OCI-LY7 (cell line): ENCODE data around the gene ARRB2.

Experiments used
- EZH2phosphoT487 ChIP-seq: fragments of 200-600 bp; sonication (generic); IDR thresholded peaks from 2 replicates; pipeline ENCODE4 v1.6.1; 2018; ENCODE audit warnings: low read depth, borderline replicate concordance, mild to moderate bottlenecking, mixed run types, antibody characterized with exemption, low read length, moderate library complexity, mixed read lengths
- TF ChIP-seq, protein P1 (sequence below): fragments of 200-600 bp; sonication (generic); conservative IDR thresholded peaks from 2 replicates; pipeline ENCODE4 v1.5.1; 2014; ENCODE audit warnings: mild to moderate bottlenecking, antibody characterized with exemption, low read length, moderate library complexity, mixed read lengths

DNA sequence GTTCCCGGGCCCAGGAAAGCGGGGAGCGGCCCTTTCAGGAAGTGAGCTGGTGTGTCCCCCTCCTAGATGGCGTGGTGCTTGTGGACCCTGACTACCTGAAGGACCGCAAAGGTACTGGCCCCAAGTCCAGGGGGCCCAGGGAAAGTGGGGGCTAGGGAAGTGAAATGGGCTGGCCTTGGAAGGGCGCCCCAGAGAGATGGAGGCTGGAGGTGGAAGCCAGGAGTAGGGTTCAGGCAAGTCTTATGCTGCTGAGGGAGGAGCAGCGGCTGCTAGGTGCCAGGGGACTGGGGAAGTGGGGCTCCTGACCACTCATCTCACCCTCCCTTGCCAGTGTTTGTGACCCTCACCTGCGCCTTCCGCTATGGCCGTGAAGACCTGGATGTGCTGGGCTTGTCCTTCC is 5.6 kb downstream of the ARRB2 start:
- TF ChIP-seq, protein P1, sequence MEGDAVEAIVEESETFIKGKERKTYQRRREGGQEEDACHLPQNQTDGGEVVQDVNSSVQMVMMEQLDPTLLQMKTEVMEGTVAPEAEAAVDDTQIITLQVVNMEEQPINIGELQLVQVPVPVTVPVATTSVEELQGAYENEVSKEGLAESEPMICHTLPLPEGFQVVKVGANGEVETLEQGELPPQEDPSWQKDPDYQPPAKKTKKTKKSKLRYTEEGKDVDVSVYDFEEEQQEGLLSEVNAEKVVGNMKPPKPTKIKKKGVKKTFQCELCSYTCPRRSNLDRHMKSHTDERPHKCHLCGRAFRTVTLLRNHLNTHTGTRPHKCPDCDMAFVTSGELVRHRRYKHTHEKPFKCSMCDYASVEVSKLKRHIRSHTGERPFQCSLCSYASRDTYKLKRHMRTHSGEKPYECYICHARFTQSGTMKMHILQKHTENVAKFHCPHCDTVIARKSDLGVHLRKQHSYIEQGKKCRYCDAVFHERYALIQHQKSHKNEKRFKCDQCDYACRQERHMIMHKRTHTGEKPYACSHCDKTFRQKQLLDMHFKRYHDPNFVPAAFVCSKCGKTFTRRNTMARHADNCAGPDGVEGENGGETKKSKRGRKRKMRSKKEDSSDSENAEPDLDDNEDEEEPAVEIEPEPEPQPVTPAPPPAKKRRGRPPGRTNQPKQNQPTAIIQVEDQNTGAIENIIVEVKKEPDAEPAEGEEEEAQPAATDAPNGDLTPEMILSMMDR, result no peak
- no peak for TF ChIP-seq EZH2phosphoT487
